ENCODE measurements around the gene TRIM43B.
"Not testable (repeated sequence)": the region's sequence is repeated elsewhere in the genome, so short reads cannot be mapped to it uniquely, and the experiment has no call there.

The TRIM43B gene

DNA sequence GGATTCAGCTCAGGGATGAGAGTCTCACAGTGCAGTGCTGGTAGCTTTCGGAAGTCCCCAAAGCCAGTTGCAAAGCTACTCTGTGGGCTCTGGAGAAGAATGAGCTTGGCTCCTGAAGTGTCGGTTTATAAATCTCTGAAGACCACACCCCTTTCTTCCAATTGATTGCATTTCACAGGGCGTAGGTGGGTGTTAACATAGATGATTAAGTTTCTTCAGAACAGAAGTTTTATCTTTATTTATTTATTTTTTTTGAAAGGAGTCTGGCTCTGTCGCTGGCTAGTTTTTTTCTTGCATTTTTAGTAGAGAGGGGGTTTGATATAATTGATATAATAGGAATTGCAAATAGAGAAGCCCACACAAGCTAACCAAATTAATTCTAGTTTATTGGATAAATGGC lies at the start of gene TRIM43B:
Gene TRIM43B (minus strand): TSS at position 101 of the 400 bp plus-strand sequence. CDS start 2,040 bp downstream, outside the sequence.
- not testable (repeated sequence) for DNase-seq

DNA sequence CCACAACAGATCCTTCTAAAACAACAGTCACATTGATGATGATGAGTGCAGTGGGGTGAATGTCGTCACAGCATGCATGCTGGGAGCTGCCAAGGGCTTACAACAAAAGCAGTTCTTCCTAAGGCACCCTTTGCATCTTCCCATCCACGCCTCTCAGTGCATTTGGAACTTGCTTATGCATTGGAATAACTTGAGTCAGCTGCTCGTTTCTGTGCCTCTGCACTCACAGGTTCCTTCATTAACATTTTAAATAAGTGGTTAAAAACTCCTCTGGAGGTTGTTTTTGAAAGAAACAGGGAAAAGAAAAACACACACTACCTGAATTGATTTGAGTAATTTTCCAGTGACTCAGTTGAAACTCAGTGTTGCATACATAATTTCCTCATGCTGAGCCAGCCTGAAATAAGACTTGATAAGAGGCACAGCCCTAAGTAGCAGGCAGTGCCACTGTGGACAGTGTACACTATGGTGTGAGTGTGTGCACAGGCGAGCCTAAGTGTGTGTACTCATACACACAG lies 46.8 kb upstream of the TRIM43B start:
- no peak for DNase-seq

DNA sequence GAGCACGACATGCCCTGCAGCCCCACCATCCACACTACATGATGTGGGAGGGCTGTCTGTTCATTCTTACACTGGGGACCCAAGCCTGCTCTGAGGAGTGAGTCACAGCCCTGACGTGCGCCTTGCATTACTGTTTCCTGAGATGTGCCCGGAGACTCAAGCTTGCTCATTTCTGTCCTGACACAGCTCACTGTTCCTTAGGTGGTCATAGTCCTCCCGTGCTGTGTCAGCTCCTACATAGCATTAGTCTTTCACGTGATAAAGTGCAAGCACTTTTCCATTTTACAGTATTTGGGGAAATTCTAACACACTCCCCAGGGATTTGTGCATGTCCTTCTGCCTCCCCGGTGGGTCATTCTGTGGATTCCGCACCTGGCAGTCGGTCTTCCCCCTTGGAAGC lies 46.2 kb upstream of the TRIM43B start:
- no peak for DNase-seq

DNA sequence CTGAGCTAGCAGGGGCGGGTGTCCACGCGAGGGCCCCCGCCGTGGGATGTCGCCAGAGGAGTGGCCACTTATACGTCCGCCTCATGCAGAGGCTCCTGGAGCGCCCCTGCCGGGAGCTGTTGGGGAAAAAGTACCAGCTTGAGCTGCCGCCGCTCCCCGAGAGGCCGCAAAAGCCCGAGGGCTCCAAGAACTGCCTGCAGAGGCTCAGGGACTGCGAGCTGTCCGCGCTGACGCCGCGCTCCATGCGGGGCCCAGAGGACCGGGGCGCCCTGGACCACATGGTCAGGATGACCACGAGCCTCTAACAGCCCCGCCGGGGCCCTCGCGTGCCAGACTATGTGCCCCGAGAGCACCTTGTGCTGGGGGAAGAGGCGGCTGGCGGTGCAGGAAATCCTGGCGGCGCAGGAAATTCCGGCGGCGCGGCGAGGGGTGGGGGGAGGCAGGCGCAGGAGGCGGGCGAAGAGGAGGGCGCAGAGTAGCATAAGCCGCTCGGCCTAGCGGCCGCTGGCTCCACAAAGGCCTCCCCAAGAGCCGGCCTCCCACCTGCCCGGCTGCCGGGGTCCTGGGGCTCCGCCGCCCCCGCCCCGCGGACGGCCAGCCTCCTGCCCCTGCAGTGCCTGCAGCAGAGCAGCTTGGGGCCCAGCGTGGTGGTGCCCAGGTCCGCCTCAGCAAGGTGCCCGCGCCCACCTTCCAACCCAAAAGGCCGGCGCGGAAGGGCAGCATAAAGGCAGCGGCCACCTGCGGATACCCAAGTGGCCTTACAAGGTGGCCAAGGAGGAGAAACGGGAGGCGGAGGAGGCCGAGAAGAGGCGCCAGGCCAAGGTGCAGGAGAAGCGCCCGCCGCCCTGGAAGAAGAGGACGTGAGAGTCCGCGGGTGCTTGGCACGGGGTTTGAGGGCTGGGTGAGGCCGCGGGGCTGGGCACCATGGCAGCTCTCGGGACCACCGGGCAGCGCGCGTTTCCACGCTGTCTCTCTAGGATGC lies 42.1 kb upstream of the TRIM43B start:
- DNase-seq, result peak; percentile 4 to 26

DNA sequence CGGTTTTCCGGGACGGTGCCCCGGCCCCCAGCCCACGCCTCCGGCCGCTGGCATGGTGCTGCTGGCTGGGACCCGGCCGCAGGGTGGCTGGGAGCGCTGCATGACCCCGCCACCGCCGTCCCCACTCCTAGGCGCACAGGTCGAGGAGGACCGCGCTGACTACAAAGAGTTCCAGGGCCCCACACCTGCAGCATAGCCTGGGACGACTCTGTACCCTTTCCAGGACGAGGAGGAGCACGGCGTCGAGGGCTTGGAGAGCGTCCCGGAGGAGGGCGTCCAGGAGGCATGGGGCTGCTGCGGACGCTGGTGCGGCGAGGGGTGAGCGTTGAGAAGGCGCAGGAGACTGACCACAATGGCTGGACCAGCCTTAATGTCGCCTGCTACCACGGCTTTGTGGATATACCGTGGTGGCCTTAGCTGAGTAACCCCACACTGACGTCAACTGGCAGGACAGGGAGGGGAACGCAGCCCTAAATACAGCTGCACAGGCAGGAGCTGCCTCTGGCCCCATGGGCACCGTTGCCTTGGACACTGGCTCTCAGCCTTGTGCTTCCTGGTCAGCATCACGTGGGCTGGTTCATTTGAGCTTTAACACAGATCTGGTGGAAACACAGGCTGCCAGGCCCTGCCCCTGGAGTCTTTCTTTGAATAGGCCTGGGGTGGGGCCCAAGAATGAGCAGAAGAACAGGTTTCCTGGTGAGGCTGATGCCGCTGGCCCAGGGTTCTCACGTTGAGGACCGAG lies 40.9 kb upstream of the TRIM43B start:
- DNase-seq, result no peak

DNA sequence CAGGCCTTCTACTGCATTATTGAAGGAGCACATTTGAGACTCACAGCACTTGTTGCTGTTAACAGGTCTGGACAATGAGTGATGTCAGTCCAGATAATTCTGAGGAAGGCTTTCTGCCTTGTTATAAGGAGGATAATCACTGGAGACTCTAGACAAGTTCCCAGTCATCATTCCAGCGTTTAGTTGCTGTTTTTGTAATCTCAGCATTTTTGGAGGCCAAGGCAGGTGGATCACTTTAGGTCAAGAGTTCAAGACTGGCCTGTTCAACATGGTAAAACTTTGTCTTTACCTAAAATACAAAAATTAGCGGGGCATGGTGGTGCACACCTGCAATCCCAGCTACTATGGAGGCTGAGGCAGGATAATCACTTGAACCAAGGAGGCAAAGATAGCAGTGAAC lies 39.6 kb upstream of the TRIM43B start:
- no peak for DNase-seq

DNA sequence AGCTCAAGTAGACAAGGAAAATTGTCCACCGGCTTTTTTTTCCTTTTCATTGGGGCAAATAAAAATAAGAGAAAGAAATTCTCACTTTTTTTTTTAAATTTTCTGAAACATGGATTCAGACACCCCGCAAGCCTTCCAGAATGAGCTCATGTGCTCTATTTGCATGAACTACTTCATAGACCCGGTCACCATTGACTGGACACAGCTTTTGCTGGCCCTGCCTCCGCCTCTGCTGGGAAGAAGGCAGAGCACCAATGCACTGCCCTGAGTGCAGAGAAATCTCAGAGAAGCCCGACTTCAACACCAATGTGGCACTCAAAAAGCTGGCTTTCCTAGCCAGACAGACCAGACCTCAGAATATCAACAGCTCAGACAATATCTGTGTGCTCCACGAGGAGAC lies 30.2 kb upstream of the TRIM43B start:
- DNase-seq, result no peak

DNA sequence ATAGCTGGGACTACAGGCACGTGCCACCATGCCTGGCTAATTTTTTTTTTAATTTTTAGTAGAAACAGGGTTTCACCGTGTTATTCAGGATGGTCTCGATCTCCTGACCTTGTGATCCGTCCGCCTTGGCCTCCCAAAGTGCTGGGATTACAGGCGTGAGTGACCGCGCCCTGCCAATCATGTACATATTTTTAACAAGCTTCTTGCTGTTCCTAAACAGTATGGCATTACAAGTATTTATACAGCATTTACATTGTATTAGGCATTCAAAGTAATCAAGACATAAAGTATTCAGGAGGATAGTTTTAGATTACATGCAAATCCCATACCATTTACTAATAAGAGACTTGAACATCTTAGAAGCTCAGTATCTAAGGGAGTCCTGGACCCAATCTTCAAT lies 29.7 kb upstream of the TRIM43B start:
- DNase-seq, result not testable (repeated sequence)

DNA sequence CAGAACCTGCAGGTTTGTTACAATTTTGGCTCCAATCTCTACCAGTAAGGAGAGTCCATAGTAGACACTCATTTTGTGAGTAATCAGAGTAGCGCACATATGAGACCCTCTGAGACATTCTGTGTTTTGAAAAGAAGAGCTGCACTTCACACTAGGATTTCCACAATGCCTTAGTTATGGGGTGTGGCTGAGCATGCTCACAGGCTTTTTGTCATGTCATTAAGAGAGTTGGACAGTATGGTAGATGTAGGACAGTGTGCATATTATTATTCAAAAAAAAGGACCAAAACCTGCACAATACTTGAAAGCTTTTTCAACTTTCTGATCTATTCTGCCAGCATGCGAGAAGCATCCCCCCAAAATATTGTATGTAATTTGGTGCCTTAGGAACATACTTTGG lies 24.9 kb upstream of the TRIM43B start:
- DNase-seq, result no peak

DNA sequence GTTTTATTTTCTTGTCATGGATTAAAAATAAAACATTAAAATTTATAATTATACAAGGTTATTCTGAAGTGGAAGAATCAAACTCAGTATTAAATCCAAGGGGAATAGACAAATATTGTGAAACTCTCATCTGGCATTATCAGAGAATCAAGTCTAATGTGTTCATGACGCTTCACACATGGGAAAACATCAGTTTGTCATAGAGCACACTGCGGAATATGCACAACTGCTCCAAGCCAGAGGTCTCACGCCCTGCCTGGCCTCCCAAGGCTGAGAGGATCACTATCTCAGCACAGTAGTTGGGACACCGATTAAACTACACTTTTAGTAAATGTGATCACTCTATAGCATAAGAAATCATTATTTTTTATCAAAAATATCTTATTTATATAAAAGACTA lies 20.7 kb upstream of the TRIM43B start:
- no peak for DNase-seq

DNA sequence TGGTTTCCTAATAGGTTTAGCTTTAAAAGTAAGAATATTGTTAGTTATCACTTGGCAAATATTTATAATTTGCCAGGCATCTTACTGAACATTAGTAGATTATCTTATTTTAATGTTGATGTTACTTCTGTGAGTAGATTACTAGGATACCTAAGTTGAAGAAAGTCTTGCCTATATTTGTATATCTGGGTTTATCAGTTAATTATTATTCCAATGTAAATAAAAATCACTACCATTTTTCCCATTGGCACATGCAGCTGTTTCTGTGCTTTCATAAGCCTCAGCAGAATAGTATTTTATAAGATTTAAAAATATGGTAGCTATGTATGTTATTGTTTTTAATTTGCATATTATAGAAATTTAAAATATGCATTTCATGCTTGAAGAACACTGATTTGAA lies 16.3 kb upstream of the TRIM43B start:
- DNase-seq, result no peak

DNA sequence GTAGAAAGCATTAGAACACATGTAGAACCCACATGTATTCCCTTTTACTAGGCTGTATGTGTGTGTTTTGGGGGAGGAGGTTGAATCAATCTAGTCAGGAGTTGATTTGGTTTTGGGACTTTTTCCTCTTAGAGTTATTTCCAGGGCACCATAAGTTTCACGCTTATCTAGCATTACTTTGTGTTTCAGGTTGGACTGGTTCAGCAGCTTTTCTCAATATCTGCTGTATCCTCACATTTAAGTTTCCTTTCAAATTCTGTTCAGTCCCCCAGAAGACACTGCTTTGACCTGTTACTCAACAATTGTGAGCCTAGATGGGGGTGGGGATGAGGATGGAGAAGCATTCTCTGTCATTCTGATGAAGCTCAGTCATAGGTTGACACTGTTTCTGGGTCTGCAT lies 7.5 kb upstream of the TRIM43B start:
- DNase-seq, result not testable (repeated sequence)

DNA sequence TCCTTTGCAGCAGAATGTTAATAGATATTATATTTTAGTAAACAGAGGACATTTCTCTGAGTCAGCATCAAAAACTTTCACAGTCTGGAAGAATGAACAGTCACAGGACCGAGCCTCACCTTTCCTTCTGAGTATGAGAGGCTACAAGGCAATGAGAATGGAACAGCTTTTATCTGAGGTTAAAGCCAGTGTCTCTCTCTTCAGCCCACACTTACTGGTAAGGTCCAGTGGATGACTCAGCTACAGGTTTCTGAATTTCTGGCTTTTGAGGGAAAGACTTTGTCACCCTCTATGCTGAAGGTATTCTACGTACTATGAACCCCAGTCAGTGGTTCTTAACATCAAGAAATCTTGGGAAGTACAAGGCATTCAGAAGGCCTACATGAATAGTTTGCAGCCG lies 9.5 kb downstream of the TRIM43B start:
- DNase-seq, result not testable (repeated sequence)

DNA sequence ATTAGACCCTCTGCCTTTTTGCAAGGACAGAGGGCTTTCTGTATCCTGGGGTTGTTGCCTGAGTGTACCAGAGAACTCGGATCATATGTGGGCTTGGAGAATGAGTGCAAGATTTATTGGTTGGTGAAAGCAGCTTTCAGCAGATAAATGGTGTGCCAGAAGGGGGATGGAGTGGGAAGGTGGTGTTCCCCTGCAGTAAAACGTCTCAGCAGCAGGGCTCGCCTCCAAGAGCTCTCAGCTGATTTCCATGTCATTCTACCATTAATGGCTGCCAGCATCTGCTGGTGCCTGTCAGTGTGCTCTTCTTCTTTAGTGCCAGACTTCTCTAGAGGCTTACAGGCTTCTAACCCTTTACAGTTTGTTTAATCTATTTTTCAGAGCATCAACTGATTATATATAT lies 16.6 kb downstream of the TRIM43B start:
- DNase-seq, result not testable (repeated sequence)

DNA sequence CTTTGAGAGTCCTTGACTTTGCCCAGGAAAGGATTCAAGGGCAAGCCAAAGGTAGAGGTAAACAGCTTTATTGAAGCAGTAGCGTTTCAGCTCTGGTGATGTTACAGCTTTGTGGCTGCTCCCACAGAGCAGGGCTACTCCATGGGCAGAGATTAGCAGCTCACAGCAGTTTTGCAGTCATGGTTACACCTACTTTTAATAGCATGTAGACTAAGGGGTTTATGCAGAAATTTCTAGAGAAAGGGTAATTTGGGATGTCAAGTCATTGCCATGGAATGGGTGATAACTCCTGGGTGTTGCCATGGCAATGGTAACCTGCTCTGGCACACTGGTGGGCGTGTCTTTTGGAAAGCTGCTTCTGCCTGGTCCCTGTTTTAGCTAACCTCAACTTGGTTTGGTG lies 18.0 kb downstream of the TRIM43B start:
- DNase-seq, result not testable (repeated sequence)

DNA sequence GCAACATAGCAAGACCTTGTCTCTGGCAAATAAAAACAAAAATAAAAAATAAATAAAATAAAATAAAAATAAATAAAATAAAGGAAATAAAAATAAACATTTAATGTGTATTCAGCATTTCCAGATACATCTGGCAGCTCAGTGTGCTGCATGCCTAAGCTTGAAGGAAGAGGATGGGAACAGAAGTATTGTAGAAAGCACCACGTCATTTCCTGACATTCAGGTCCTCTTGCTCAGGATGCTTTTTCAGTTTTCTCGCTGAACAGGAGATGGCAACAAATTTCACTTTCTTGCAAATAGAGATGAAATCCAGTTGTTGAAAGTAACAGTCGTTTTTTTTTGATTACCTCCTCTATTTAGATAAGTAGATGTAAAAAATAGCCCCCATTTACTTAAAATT lies 21.3 kb downstream of the TRIM43B start:
- not testable (repeated sequence) for DNase-seq

DNA sequence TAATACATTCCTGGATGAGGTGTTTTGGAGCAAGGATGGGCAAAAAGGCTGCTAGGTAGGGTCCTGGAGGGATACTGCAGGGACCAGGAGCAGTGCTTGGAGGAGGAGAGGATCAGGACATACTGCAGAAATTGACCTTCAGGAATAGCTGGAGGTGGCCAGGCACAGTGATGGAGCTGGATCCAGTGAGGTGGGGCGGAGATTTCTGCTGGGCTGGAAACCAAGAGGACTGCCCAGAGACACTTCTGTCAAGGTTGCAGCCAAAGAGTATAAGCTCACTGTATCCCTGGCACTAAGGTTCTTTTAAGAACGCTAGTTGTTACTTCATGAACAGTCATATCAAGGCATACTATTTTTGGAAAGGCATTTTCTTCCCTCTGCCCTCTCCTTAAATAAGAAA lies 39.2 kb downstream of the TRIM43B start:
- DNase-seq, result not testable (repeated sequence)

DNA sequence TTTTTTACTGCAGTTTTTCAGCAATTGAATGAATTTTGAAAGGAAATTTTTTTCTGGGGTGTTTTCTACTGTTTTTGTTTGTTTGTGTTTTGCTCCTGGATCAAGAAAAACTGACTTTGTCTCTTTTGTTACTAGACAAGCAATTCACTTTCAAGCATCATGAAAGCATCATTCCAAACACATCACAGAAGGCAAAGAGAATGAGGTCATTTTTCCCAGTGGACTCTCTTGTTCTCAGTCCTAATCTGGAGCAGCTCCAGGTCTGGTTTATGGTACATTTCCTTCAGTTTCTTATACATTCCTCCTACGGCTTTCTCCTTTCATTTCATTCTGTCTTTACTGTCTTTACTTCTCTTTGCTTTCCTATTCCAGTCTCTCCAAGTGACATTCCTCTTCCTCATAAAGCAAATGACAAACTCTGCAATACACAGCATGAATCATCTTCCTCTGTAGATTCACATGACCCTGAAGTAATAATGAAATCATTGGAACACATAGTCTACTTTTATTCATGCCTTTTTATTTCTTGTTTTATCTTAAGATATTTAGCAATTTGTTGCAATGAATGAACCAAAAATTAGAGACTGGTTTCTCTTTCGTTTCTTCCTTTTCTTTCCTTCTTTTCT lies 42.0 kb downstream of the TRIM43B start:
- DNase-seq, result not testable (repeated sequence)

DNA sequence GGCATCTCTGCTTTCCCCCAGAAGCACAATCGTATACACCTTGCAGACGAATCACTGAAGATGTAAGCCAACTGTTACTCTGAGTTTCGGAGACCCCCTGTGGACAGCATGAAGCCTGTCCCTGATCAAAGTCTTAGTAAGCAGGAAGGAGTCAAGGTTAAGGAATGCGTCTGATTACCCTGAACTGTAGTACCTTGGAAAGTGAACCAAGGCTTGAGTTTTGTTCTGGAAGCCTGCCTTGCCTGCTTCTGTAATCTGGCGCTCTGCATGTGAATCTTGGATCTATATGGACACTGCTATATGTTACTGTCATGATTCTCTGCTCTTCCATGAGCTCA lies 48.7 kb downstream of the TRIM43B start:
- not testable (repeated sequence) for DNase-seq

DNA sequence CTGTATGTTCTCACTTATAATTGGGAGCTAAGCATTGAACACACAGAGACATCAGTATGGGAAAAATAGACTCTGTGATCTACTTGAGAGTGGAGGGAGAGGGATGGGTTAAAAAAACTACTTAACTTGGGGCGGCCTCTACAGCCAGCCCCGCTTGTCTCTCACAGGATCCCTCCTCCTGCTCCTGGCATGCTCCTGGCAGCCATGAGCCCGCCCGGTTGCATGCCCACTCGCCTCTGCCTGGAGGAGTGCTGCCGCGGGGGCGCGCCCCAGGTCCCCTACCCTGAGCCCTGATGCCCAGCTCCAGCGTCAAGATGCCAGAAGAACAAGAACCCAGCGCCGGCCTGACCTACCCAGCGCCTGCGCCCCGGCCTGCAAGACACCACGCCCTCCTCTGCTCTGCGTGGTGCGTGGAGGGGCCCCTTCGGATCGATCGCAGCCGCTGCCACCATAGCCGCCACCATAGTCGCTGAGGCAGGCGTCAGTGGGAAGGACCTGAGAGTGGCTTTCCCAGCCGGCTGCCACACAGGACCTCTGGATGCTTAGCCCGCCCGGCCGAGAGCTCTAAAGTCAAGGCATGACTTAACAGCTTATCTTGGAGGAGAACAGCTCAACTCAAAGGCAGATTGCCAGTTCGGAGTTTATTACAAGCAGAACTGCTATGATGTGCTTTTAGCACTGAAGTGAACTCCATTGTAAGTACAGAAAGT lies 49.2 kb downstream of the TRIM43B start:
- DNase-seq, result not testable (repeated sequence)

DNA sequence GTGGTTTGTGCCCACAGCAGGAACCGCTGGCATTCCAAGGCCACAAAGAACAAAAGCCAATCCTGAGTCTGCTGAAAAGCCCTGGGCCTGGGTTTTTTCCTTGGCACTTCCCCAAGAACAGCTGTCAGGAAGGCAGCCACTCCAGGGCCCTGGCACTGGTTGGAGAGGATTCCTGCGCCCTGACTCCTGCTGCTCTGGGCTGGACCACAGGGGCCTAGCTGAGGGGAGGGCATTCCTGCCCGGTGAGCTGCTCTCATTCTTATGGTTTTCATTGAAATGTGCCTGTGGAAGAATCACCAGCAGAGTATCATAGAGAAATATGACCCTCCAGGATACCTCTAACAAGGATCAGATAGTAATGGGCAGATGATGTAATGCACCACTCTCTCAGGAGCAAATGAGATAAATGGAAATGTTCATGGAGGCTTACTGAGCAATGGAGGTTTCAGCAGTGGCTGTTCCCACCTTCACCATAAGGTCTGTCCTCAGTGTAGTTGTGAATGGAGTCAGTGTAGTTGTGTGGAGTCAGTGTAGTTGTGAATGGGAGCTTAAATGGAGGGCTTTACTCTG lies 50.0 kb downstream of the TRIM43B start:
- DNase-seq, result not testable (repeated sequence)

DNA sequence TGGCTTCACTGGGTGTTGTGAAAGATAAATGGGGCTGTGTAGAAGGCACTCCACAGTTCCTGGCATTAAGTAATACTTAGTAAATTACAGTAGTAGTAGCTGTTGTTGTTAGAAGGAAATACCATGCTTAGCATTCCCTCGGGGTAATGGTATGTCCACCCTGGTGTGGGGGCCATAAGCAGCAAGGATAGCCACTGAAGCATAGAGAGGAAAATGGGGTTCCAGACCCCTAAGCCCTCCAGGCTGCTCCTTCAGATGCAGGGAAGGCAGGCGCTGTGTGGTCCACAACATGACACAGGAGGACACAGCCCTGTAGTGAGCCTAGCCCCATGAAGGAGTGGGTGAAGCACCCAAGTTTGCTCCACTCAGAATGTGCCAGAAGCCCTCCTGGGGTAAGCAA lies 50.6 kb downstream of the TRIM43B start:
- not testable (repeated sequence) for DNase-seq

Measured in inflammatory macrophage treated with lipopolysaccharide for 1 hour (primary cell).